Keratinocyte (primary cell): ENCODE measurements around the gene HBG2.

Source experiments
- EZH2 ChIP-seq: IDR thresholded peaks from one replicate; pipeline ENCODE4 v1.6.1; 2012; ENCODE audit warnings: inconsistent platforms, mild to moderate bottlenecking, low read length, moderate library complexity
- TF ChIP-seq, protein P1 (sequence below), 3 experiments: IDR thresholded peaks in 1 of 3; conservative IDR thresholded peaks in 1 of 3; optimal IDR thresholded peaks in 1 of 3; 2 replicates in 2 of 3; 3 replicates in 1 of 3; pipeline versions ENCODE3 to v1.5.1; 2011; ENCODE audit warnings: low read length in 3 of 3, mild to moderate bottlenecking in 3 of 3, moderate library complexity in 2 of 3, control low read depth in 1 of 3, inconsistent platforms in 1 of 3; ENCODE audit not compliant: insufficient read depth in 2 of 3; ENCODE audit errors: extremely low read depth in 1 of 3

DNA sequence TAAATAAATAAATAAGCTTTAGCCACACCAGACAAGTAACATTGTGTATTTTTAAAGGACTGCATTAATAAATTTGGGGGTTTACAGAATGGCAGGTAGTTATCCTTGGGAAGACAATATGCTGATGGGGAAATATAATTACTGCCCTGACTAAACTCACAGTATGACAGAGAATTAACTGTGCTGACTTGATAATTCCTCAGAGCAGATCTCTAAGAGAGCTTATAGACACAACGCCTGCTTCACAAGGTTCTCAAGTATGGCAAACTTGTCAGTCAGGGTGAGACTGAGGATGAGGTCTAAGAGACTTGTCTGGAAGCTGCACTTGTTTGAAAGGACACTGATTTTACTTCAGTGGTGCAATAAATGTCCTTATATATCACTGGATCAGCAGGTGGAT is 43.9 kb upstream of the HBG2 start:
- TF ChIP-seq, protein P1, sequence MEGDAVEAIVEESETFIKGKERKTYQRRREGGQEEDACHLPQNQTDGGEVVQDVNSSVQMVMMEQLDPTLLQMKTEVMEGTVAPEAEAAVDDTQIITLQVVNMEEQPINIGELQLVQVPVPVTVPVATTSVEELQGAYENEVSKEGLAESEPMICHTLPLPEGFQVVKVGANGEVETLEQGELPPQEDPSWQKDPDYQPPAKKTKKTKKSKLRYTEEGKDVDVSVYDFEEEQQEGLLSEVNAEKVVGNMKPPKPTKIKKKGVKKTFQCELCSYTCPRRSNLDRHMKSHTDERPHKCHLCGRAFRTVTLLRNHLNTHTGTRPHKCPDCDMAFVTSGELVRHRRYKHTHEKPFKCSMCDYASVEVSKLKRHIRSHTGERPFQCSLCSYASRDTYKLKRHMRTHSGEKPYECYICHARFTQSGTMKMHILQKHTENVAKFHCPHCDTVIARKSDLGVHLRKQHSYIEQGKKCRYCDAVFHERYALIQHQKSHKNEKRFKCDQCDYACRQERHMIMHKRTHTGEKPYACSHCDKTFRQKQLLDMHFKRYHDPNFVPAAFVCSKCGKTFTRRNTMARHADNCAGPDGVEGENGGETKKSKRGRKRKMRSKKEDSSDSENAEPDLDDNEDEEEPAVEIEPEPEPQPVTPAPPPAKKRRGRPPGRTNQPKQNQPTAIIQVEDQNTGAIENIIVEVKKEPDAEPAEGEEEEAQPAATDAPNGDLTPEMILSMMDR (optimal IDR thresholded peaks at IDR 0.05 in 1 of 3, IDR thresholded peaks at IDR 0.05 in 1 of 3, conservative IDR thresholded peaks at IDR 0.05 in 1 of 3; ENCODE audit: extremely low read depth in 1 of 3, insufficient read depth in 2 of 3, low read length in 3 of 3): no peak
- no peak for TF ChIP-seq EZH2
